ENCODE measurements around the gene VPS37D.

VPS37D gene

DNA sequence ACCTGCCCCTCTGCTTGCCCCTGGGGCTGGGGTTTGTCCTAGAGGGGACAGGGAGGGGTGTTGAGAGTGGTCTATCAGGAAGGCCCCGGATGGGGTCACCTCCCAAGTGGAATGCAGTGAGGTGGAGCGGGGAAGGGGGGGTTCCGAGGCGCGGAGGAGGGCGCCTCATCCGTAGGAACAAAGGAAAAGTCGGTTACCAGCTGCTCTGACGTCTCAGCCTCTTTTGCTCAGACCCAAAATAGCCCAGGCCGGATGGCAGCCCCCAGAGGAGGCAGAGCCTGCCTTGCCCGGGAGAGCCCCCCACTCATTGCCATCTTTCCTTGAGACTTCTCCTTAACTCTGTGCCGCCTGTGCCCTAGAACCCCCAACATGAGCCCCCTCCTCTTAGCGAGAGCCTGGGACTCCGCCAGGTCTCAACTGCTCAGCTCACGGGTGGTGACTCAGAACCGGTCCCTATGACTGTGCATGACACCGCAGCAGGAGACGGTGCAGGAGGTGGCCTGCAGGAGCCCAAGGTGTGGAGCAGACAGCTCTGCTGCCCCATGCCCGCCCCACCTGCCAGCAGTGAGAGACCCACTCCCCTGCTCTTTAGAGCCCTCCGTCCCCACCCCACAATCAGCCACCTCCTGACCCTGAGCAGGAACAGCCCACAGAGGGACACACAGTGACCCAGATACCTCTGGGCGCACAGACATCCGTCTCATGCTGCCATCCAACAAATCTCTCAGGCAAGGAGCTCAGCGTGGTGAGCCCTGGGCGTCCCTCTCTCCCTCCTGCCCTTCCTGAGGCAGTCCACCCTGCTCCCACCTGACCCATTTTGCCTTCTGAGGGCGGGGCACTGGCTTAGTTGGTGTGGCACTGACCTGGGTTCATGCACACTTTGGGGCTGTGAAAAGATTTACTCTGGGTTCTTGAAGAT, 38.8 kb downstream of the VPS37D start:
- peak; percentile 32 for TF ChIP-seq ZBTB7A (IDR thresholded peaks at IDR 0.05; ENCODE audit: low read depth)
- peak; percentile 49; the same call in 1 of the 2 replicates for TF ChIP-seq NFIC (IDR thresholded peaks at IDR 0.05)
- no peak for TF ChIP-seq RAD21 (IDR thresholded peaks at IDR 0.05; ENCODE audit: low read depth)

DNA sequence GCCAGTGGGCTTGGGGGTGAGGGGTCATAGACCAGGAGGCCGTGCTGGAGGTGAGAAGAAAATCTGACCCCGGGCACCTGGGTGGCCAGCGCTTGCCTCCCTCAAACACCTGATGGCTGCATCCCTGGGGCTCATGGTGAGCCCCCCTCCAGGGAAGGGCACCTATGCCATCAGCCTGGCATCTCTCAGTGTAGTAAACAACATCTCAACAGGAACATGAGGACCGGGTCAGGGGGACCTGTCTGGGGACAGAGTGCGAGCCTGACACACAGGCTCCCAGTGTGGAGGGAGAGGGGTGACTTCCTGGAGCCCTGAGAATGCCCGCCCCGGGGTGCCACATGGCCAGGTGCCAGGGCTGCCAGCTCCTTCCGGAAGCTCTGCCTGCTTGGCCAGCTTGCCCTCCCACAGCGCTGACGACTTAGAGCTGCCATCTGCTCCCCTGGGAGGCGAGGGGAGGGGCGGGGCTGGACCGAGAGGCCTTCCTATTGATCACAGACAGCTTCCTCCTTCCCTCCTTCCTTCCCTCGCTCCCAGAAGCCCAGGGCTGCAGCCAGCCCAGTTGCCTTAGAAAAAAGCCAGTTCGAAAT, 39.5 kb downstream of the VPS37D start:
- TF ChIP-seq EP300 (IDR thresholded peaks at IDR 0.05; ENCODE audit: borderline replicate concordance) (peak; percentile 77; the same call in 1 of the 2 replicates), TEAD4 (IDR thresholded peaks at IDR 0.05) (peak; percentile 43; the same call in 1 of the 2 replicates), ZBTB7A (IDR thresholded peaks at IDR 0.05; ENCODE audit: low read depth) (0 out of 2 replicates have a peak, but pooled peaks have one; percentile 31), TCF12 (IDR thresholded peaks at IDR 0.05; ENCODE audit: low read depth) (peak; percentile 85), TAF1 (IDR thresholded peaks at IDR 0.05; ENCODE audit: low read depth) (no peak), RAD21 (IDR thresholded peaks at IDR 0.05; ENCODE audit: low read depth) (no peak; the same call in 1 of the 2 replicates), YY1 (IDR thresholded peaks at IDR 0.05; ENCODE audit: low read depth) (peak; percentile 47; the same call in 1 of the 2 replicates), CREB1 (IDR thresholded peaks at IDR 0.05; ENCODE audit: low read depth) (no peak), FOXM1 (IDR thresholded peaks at IDR 0.05; ENCODE audit: borderline replicate concordance, low read depth) (no peak), EGR1 (IDR thresholded peaks at IDR 0.05) (no peak), NFIC (IDR thresholded peaks at IDR 0.05) (peak; percentile 94), CEBPB (IDR thresholded peaks at IDR 0.05) (no peak)
- TF ChIP-seq, protein P1, sequence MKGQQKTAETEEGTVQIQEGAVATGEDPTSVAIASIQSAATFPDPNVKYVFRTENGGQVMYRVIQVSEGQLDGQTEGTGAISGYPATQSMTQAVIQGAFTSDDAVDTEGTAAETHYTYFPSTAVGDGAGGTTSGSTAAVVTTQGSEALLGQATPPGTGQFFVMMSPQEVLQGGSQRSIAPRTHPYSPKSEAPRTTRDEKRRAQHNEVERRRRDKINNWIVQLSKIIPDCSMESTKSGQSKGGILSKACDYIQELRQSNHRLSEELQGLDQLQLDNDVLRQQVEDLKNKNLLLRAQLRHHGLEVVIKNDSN (IDR thresholded peaks at IDR 0.05), result no peak
- TF ChIP-seq, protein P2, sequence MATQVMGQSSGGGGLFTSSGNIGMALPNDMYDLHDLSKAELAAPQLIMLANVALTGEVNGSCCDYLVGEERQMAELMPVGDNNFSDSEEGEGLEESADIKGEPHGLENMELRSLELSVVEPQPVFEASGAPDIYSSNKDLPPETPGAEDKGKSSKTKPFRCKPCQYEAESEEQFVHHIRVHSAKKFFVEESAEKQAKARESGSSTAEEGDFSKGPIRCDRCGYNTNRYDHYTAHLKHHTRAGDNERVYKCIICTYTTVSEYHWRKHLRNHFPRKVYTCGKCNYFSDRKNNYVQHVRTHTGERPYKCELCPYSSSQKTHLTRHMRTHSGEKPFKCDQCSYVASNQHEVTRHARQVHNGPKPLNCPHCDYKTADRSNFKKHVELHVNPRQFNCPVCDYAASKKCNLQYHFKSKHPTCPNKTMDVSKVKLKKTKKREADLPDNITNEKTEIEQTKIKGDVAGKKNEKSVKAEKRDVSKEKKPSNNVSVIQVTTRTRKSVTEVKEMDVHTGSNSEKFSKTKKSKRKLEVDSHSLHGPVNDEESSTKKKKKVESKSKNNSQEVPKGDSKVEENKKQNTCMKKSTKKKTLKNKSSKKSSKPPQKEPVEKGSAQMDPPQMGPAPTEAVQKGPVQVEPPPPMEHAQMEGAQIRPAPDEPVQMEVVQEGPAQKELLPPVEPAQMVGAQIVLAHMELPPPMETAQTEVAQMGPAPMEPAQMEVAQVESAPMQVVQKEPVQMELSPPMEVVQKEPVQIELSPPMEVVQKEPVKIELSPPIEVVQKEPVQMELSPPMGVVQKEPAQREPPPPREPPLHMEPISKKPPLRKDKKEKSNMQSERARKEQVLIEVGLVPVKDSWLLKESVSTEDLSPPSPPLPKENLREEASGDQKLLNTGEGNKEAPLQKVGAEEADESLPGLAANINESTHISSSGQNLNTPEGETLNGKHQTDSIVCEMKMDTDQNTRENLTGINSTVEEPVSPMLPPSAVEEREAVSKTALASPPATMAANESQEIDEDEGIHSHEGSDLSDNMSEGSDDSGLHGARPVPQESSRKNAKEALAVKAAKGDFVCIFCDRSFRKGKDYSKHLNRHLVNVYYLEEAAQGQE (IDR thresholded peaks at IDR 0.05; ENCODE audit: low read depth), result no peak
- TF ChIP-seq, protein P3, sequence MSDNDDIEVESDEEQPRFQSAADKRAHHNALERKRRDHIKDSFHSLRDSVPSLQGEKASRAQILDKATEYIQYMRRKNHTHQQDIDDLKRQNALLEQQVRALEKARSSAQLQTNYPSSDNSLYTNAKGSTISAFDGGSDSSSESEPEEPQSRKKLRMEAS (IDR thresholded peaks at IDR 0.05), result no peak

DNA sequence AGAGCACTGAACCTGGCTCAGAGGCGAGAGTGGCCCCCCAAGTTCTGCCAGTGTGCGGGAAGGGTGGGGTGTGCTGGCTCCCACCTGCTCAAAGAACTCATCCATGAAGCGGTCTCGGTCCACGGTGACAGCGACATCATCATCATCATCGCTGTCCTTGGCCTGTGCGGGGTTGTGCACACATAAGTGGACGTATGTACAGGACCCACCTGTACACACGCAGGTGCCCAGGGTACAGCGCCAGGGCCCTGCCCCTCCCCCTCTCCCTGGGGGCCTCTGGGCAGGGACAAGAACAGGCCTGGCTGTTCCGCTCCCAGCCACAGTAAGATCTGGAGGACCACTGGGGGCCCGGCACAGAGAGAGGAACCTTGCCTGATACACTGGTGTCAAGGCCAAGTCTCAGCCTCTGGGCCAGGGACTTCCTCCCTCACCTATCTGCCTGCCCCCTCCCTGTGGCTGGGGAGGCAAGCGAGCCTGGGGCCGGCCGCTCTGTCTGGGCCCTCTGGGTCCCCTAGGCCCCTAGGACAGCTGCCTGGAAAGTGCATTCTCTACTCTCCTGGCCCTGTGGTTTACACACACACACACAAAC, 41.4 kb downstream of the VPS37D start:
- TF ChIP-seq TEAD4 (IDR thresholded peaks at IDR 0.05), result no peak
- TF ChIP-seq EP300 (IDR thresholded peaks at IDR 0.05; ENCODE audit: borderline replicate concordance), result no peak
- no peak for TF ChIP-seq EGR1 (IDR thresholded peaks at IDR 0.05)
- TF ChIP-seq TAF1 (IDR thresholded peaks at IDR 0.05; ENCODE audit: low read depth), result no peak
- no peak for TF ChIP-seq ZBTB7A (IDR thresholded peaks at IDR 0.05; ENCODE audit: low read depth)
- TF ChIP-seq, protein P3 (IDR thresholded peaks at IDR 0.05), result no peak
- TF ChIP-seq, protein P1 (IDR thresholded peaks at IDR 0.05), result no peak
- no peak for TF ChIP-seq CREB1 (IDR thresholded peaks at IDR 0.05; ENCODE audit: low read depth)
- TF ChIP-seq, protein P2 (IDR thresholded peaks at IDR 0.05; ENCODE audit: low read depth), result no peak
- TF ChIP-seq FOXM1 (IDR thresholded peaks at IDR 0.05; ENCODE audit: borderline replicate concordance, low read depth), result no peak
- no peak for TF ChIP-seq CEBPB (IDR thresholded peaks at IDR 0.05)
- TF ChIP-seq NFIC (IDR thresholded peaks at IDR 0.05), result no peak
- TF ChIP-seq YY1 (IDR thresholded peaks at IDR 0.05; ENCODE audit: low read depth), result no peak
- TF ChIP-seq TCF12 (IDR thresholded peaks at IDR 0.05; ENCODE audit: low read depth), result no peak
- TF ChIP-seq RAD21 (IDR thresholded peaks at IDR 0.05; ENCODE audit: low read depth), result no peak

DNA sequence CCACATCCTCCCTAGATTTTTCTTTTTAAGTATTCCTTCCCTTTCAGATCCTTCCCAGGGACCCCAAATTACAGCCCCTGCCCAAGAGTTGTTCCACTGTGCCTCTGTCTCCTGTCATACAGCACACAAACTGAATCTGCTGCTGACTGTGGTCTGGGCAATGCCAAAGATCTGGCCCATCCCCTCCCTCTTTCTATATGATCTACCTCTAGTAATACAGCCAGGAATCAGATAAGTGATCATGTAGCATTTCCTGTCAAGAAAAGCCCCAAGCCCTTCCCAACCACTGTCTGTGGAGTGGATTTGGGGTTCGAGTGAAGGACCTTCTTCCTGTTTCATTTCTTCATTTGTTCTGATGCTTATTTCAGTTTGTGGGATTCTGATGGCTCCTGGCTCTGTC, 45.1 kb downstream of the VPS37D start:
- no peak for TF ChIP-seq FOXM1 (IDR thresholded peaks at IDR 0.05; ENCODE audit: borderline replicate concordance, low read depth)
- TF ChIP-seq EGR1 (IDR thresholded peaks at IDR 0.05), result no peak
- TF ChIP-seq, protein P1 (IDR thresholded peaks at IDR 0.05), result no peak
- no peak for TF ChIP-seq TEAD4 (IDR thresholded peaks at IDR 0.05)
- no peak for TF ChIP-seq CREB1 (IDR thresholded peaks at IDR 0.05; ENCODE audit: low read depth)
- TF ChIP-seq, protein P2 (IDR thresholded peaks at IDR 0.05; ENCODE audit: low read depth), result no peak
- no peak for TF ChIP-seq TCF12 (IDR thresholded peaks at IDR 0.05; ENCODE audit: low read depth)

Measured in Ishikawa (cell line).